Calu3 (cell line): Measurements from ENCODE around the gene C2orf42. TPM values are rescaled to one million over a fixed set of nuclear protein-coding genes. Genes with fewer than 3 reads are reported as not detected.
"Not testable (repeated sequence)": the region's sequence is repeated elsewhere in the genome, so short reads cannot be mapped to it uniquely, and the experiment has no call there.

Experiments used
- BruUV-seq: library from RNA; stranded (reverse); fragments of 400-500 nt; replicated peaks from 2 replicates; lab custom pipeline; 2021; lab: Mats Ljungman, UMichigan
- CTCF ChIA-PET: fragments of 300-600 bp; sonication (Branson Sonifier 250); formaldehyde crosslinking; loops from one replicate; lab custom pipeline; 2022; ENCODE audit warnings: antibody characterized with exemption; lab: Charles Lee
- DNase-seq: peaks from one replicate; pipeline ENCODE4 v3.0.0; 2022
- H3K27ac Mint-ChIP-seq: one replicate; pipeline ENCODE4 v1.8.0; 2022; ENCODE audit warnings: mixed read lengths; ENCODE audit not compliant: unreplicated experiment
- H3K27me3 Mint-ChIP-seq: one replicate; pipeline ENCODE4 v1.8.0; 2022; ENCODE audit warnings: mixed read lengths; ENCODE audit not compliant: unreplicated experiment
- H3K36me3 Mint-ChIP-seq: one replicate; pipeline ENCODE4 v1.8.0; 2022; ENCODE audit warnings: mild to moderate bottlenecking, moderate library complexity, mixed read lengths; ENCODE audit not compliant: insufficient read depth, unreplicated experiment
- H3K4me1 Mint-ChIP-seq: one replicate; pipeline ENCODE4 v1.8.0; 2022; ENCODE audit warnings: mild to moderate bottlenecking, low read depth, mixed read lengths; ENCODE audit not compliant: unreplicated experiment
- H3K4me3 Mint-ChIP-seq: one replicate; pipeline ENCODE4 v1.8.0; 2022; ENCODE audit warnings: mild to moderate bottlenecking, low read depth, moderate library complexity, mixed read lengths; ENCODE audit not compliant: unreplicated experiment
- H3K9me3 Mint-ChIP-seq: one replicate; pipeline ENCODE4 v1.8.0; 2022; ENCODE audit warnings: low read depth, mixed read lengths; ENCODE audit not compliant: unreplicated experiment
- CTCF ChIP-seq: fragments of 200-600 bp; IDR thresholded peaks from one replicate; pipeline ENCODE4 v1.8.0; 2022; ENCODE audit warnings: antibody characterized with exemption; ENCODE audit not compliant: unreplicated experiment
- intact Hi-C: fragments of 100-400 bp; cut with micrococcal nuclease; formaldehyde crosslinking; loops from one replicate; pipeline ENCODE4 v1.10.0; 2022; ENCODE audit not compliant: unreplicated experiment
- total RNA-seq: library from RNA; stranded (reverse); gene quantifications from 2 replicates; pipeline ENCODE4 v1.2.3, GENCODE V29; 2022

Gene C2orf42
- total RNA-seq, 1 experiment from 2014 or later = 11.6 TPM

- H3K36me3 Mint-ChIP-seq, BruUV-seq, intact Hi-C loops, H3K27me3 Mint-ChIP-seq, H3K9me3 Mint-ChIP-seq, H3K27ac Mint-ChIP-seq, DNase-seq, H3K4me3 Mint-ChIP-seq, CTCF ChIA-PET: not testable (repeated sequence)
- H3K4me1 Mint-ChIP-seq = peaks cover 30% of the 10 kb centered on the region
Observed at GRCh38 chr2:70101686-70102085, 89.1 kb downstream of the C2orf42 start.

- Mint-ChIP-seq H3K4me3 (no peak overlapping the region), H3K27ac (no peak overlapping the region), H3K4me1 (peaks cover 29% of the 10 kb centered on the region), H3K9me3 (no peaks in the 10 kb centered on the region), H3K27me3 (no peaks in the 10 kb centered on the region), H3K36me3 (peaks cover 7% of the 10 kb centered on the region)
- TF ChIP-seq CTCF = no peak
- intact Hi-C loops = no loop called here
- DNase-seq = no peak
- no TSS peak for BruUV-seq
- CTCF ChIA-PET = no interaction called here
Observed at GRCh38 chr2:70101174-70101573, 89.6 kb downstream of the C2orf42 start.

Other genes starting within 250 kb of the C2orf42 start
- gene ASPRV1, start 229.4 kb downstream of the C2orf42 start, total RNA-seq = 0.17 and 0.27 TPM in 2 replicates
- gene PCBP1, start 103.5 kb downstream of the C2orf42 start, total RNA-seq = 252 and 260 TPM in 2 replicates
- 127 and 130 TPM in 2 replicates for gene TIA1, start 57.6 kb upstream of the C2orf42 start, total RNA-seq
- 31.4 and 32.0 TPM in 2 replicates for gene PCYOX1, start 67.1 kb upstream of the C2orf42 start, total RNA-seq
- 259 and 278 TPM in 2 replicates for gene SNRPG, start 102.7 kb upstream of the C2orf42 start, total RNA-seq
- 53.7 and 60.4 TPM in 2 replicates for gene FAM136A, start 111.0 kb upstream of the C2orf42 start, total RNA-seq